OCI-LY3 (cell line): Measurements from ENCODE around the gene ATRN.

ENCODE experiments used
- EZH2phosphoT487 ChIP-seq: fragments of 200-600 bp; shearing (Covaris generic); IDR thresholded peaks from 2 replicates; pipeline ENCODE4 v1.6.1; 2018; ENCODE audit warnings: antibody characterized with exemption, mixed run types, low read depth
- TF ChIP-seq, protein P1 (sequence below): fragments of 200-600, 300-600 bp; sonication (generic); IDR thresholded peaks from 2 replicates; pipeline ENCODE4 v1.5.1; 2014; ENCODE audit warnings: antibody characterized with exemption, low read length, low read depth

DNA sequence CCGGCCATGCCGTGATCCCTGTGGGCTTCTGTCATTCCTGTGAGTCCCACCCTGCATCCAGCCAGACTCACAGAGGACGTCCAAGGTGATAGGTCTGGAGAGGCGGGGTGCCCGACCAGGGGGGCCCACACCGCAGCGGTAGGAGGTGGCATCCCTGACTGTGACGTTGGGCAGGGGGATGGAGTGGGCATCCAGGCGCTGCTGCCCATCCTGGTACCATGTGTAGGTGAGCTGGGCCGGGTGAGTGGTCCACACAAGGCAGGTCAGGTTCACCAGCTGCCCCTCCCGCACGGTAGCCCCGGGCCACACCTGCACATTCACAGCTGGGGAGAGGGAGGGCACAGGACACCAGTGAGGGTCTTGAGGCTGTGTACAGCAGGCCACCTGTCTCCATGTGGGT is 222.6 kb downstream of the ATRN start:
- TF ChIP-seq, protein P1, sequence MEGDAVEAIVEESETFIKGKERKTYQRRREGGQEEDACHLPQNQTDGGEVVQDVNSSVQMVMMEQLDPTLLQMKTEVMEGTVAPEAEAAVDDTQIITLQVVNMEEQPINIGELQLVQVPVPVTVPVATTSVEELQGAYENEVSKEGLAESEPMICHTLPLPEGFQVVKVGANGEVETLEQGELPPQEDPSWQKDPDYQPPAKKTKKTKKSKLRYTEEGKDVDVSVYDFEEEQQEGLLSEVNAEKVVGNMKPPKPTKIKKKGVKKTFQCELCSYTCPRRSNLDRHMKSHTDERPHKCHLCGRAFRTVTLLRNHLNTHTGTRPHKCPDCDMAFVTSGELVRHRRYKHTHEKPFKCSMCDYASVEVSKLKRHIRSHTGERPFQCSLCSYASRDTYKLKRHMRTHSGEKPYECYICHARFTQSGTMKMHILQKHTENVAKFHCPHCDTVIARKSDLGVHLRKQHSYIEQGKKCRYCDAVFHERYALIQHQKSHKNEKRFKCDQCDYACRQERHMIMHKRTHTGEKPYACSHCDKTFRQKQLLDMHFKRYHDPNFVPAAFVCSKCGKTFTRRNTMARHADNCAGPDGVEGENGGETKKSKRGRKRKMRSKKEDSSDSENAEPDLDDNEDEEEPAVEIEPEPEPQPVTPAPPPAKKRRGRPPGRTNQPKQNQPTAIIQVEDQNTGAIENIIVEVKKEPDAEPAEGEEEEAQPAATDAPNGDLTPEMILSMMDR, result no peak
- no peak for TF ChIP-seq EZH2phosphoT487
